Transverse colon (tissue), 3 donors: Measurements from ENCODE around the gene SELENOI.

Source experiments
- CTCF ChIP-seq, 5 experiments: fragments of 200-600 bp in 3 of 5; fragments of 450-650 bp in 2 of 5; sonication (generic) in 3 of 5; IDR thresholded peaks; 1 replicate in 2 of 5; 2 replicates in 3 of 5; pipeline ENCODE4 v1.5.1; 2016 to 2017; ENCODE audit warnings: antibody characterized with exemption in 5 of 5, inconsistent platforms in 3 of 5, mild to moderate bottlenecking in 2 of 5, moderate library complexity in 1 of 5
- EP300 ChIP-seq: sonication (generic); formaldehyde crosslinking; IDR thresholded peaks from one replicate; pipeline ENCODE4 v1.6.1; 2017; ENCODE audit warnings: antibody characterized with exemption, low read depth

- TF ChIP-seq EP300 (no peak), CTCF (IDR thresholded peaks at IDR 0.05) (no peak)
These were observed 10.8 kb downstream of the SELENOI start for GRCh38 chr2:26356771-26357170.
